Common myeloid progenitor, CD34-positive (primary cell): ENCODE measurements around the gene S1PR5.

ENCODE experiments used
- CTCF ChIA-PET: fragments of 350-600 bp; sonication (Branson Sonifier 250); formaldehyde crosslinking; loops from one replicate; lab custom pipeline; 2021; ENCODE audit warnings: antibody characterized with exemption; lab: Charles Lee
- POLR2A ChIA-PET: fragments of 350-600 bp; sonication (Branson Sonifier 250); formaldehyde crosslinking; loops from one replicate; lab custom pipeline; 2021; ENCODE audit warnings: antibody characterized with exemption; lab: Charles Lee
- DNase-seq, 3 donors: peaks; one replicate each; pipeline versions ENCODE4 v3.0.0 to v3.0.0-alpha.2; 2013
- H3K27ac ChIP-seq, 2 experiments: 1 replicate in 1 of 2; 2 replicates in 1 of 2; pipeline ENCODE4 v1.7.0; 2013; ENCODE audit warnings: inconsistent platforms in 2 of 2, low read length in 2 of 2, mild to moderate bottlenecking in 2 of 2, low read depth in 1 of 2, moderate library complexity in 1 of 2; ENCODE audit not compliant: severe bottlenecking in 2 of 2, insufficient read depth in 1 of 2, poor library complexity in 1 of 2
- H3K27me3 ChIP-seq, 5 experiments: replicated peaks in 2 of 5; 1 replicate in 3 of 5; 2 replicates in 2 of 5; pipeline versions ENCODE4 v1.6.1 to v1.7.0; 2013; ENCODE audit warnings: low read length in 4 of 5, mild to moderate bottlenecking in 2 of 5, moderate library complexity in 2 of 5, inconsistent platforms in 1 of 5; ENCODE audit not compliant: insufficient read depth in 5 of 5, control insufficient read depth in 4 of 5
- H3K36me3 ChIP-seq, 4 experiments: 1 replicate in 2 of 4; 2 replicates in 2 of 4; pipeline versions ENCODE4 v1.6.1 to v1.7.0; 2013; ENCODE audit warnings: low read length in 3 of 4, control low read depth in 1 of 4, mild to moderate bottlenecking in 1 of 4; ENCODE audit not compliant: control insufficient read depth in 4 of 4, insufficient read depth in 4 of 4
- H3K4me1 ChIP-seq, 4 experiments: 1 replicate in 3 of 4; 2 replicates in 1 of 4; pipeline versions ENCODE4 v1.6.1 to v1.7.1; 2013; ENCODE audit warnings: low read length in 3 of 4, mild to moderate bottlenecking in 3 of 4, control low read depth in 1 of 4, inconsistent platforms in 1 of 4, moderate library complexity in 1 of 4; ENCODE audit not compliant: control insufficient read depth in 4 of 4, insufficient read depth in 4 of 4; ENCODE audit errors: control extremely low read depth in 1 of 4
- H3K4me3 ChIP-seq, 7 experiments: 1 replicate in 4 of 7; 2 replicates in 3 of 7; pipeline versions ENCODE4 v1.5.1 to v1.7.0; 2013; ENCODE audit warnings: mild to moderate bottlenecking in 7 of 7, low read length in 6 of 7, moderate library complexity in 6 of 7, inconsistent platforms in 2 of 7, low read depth in 2 of 7, control low read depth in 1 of 7; ENCODE audit not compliant: insufficient read depth in 4 of 7, control insufficient read depth in 1 of 7; ENCODE audit errors: extremely low read depth in 1 of 7
- H3K9me3 ChIP-seq, 5 experiments: 1 replicate in 4 of 5; 2 replicates in 1 of 5; pipeline versions ENCODE4 v1.6.1 to v1.7.1; 2013; ENCODE audit warnings: low read length in 4 of 5, mild to moderate bottlenecking in 2 of 5, inconsistent platforms in 1 of 5, low read depth in 1 of 5, moderate library complexity in 1 of 5; ENCODE audit not compliant: control insufficient read depth in 4 of 5, insufficient read depth in 2 of 5; ENCODE audit errors: control extremely low read depth in 1 of 5
- WGBS: methylation state at CpG from one replicate; pipeline ENCODE4 v1.1.5; 2013; ENCODE audit not compliant: insufficient coverage; 5-methylcytosine and 5-hydroxymethylcytosine counted together

The S1PR5 gene

GRCh38 chr19:10548746-10549276 is 31.6 kb upstream of the S1PR5 start:
- no peak for DNase-seq
- CTCF ChIA-PET: interaction anchor here (0.9 to 2.0 kb wide), 3 partner anchors 10 to 97 kb away, joined by 3 to 6 read pairs (median 4); no protein-coding TSS in a partner anchor
- H3K4me1 ChIP-seq: peaks cover 0 to 46% (median 43%) of the 10 kb centered on the region in 4 experiments
- 97% methylated on average over 16 of the region's 18 CpGs for WGBS
- no peak overlapping the region for H3K4me3 ChIP-seq
- H3K36me3 ChIP-seq: peaks cover 8 to 56% (median 40%) of the 10 kb centered on the region in 4 experiments
- no peaks in the 10 kb centered on the region for H3K27me3 ChIP-seq
- POLR2A ChIA-PET: no interaction called here
- H3K9me3 ChIP-seq: no peaks in the 10 kb centered on the region
- H3K27ac ChIP-seq: no peak overlapping the region

- Histone ChIP-seq H3K27me3 (no peaks in the 10 kb centered on the region), H3K27ac (no peak overlapping the region), H3K9me3 (no peaks in the 10 kb centered on the region), H3K4me3 (no peak overlapping the region), H3K36me3 (peaks cover 8 to 40% (median 26%) of the 10 kb centered on the region in 4 experiments), H3K4me1 (peaks cover 0 to 34% (median 31%) of the 10 kb centered on the region in 4 experiments)
- WGBS: 97% methylated on average over 17 of the region's 17 CpGs
- ChIA-PET POLR2A (no interaction called here), CTCF (interaction anchor here (1.5 to 2.0 kb wide), 2 partner anchors 9 to 12 kb away, joined by 3 to 6 read pairs; no protein-coding TSS in a partner anchor)
- DNase-seq: no peak
Measured at GRCh38 chr19:10546817-10547216, 29.6 kb upstream of the S1PR5 start.

DNA sequence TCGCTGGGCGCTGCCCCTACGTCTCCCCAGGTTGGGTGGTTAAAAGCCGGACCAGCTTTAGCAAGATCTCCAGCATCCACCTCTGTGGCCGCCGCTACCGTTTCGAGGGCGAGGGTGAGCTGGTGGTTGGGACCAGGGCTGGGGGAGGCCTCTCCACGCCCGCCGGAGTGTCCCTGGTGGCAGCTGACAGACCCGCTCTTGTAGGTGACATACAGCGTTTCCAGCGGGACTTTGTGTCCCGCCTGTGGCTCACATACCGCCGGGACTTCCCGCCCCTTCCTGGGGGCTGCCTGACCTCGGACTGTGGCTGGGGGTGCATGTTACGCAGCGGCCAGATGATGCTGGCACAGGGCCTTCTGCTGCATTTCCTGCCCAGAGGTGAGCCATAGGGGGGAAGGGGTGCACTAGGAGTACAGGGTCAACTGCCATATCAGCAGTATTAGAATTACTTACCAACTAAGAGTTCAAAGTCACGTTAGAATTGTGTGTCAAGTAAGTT is 27.6 kb upstream of the S1PR5 start:
- ChIA-PET CTCF (interaction anchor here (1.1 kb wide), 1 partner anchor 100 kb away, joined by 3 read pairs; no protein-coding TSS in a partner anchor), POLR2A (interaction anchor here (2.8 kb wide), 1 partner anchor 9 kb away, joined by 18 read pairs; no protein-coding TSS in a partner anchor)
- Histone ChIP-seq H3K27ac (peak overlapping the region in 1 of 2 experiments; percentile 84), H3K27me3 (no peaks in the 10 kb centered on the region), H3K4me3 (peak overlapping the region in 6 of 7 experiments; percentile 76 to 95 (median 88)), H3K4me1 (peaks cover 0 to 26% (median 22%) of the 10 kb centered on the region in 4 experiments), H3K9me3 (no peaks in the 10 kb centered on the region), H3K36me3 (peaks cover 5 to 29% (median 21%) of the 10 kb centered on the region in 4 experiments)
- WGBS: 58% methylated on average over 18 of the region's 23 CpGs
- peak in 2 of 3 donors; percentile 52 to 60 for DNase-seq

DNA sequence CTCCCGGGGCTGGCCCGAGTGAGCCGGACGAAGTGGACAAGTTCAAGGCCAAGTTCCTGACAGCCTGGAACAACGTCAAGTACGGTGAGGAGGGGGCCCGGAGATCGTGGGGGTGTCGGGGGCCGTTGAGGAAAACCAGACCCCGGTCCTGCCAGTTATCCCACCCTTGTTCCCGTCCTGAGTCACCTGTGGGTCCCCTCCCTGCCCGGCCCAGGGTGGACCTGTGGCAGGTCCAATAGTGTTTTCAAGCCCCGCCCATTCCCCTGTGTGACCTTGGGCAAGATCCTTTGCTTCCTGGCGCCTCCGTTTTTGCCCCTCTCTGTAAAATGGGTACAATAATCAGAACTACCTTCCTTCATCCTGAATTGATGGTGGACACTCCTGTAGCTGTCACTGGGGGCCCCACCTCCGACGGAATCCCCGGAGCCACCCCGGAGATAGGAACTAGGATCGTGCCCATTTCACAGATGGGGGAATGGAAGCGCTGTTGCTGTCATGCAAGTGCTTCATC is 27.1 kb upstream of the S1PR5 start:
- 25% methylated on average over 22 of the region's 22 CpGs for WGBS
- peak overlapping the region; percentile 61 to 84 for H3K27ac ChIP-seq
- ChIA-PET CTCF (interaction anchor here (1.1 kb wide), 1 partner anchor 100 kb away, joined by 3 read pairs; no protein-coding TSS in a partner anchor), POLR2A (interaction anchor here (2.8 kb wide), 1 partner anchor 9 kb away, joined by 18 read pairs; no protein-coding TSS in a partner anchor)
- no peaks in the 10 kb centered on the region for H3K9me3 ChIP-seq
- no peaks in the 10 kb centered on the region for H3K27me3 ChIP-seq
- peak in 1 of 3 donors; percentile 36 for DNase-seq
- peaks cover 5 to 25% (median 19%) of the 10 kb centered on the region in 4 experiments for H3K36me3 ChIP-seq
- peaks cover 0 to 28% (median 23%) of the 10 kb centered on the region in 4 experiments for H3K4me1 ChIP-seq
- peak overlapping the region; percentile 76 to 95 (median 88) for H3K4me3 ChIP-seq

GRCh38 chr19:10543420-10544241 is 26.4 kb upstream of the S1PR5 start, which contains the start of gene ATG4D:
TSS of gene ATG4D (plus strand) at chr19:10543904. CDS start at chr19:10544091, 187 bp downstream.
- POLR2A ChIA-PET: interaction anchor here (1.0 to 2.8 kb wide), 3 partner anchors 10 to 24 kb away, joined by 5 to 18 read pairs (median 10); partner anchors contain the start of genes CDKN2D and KRI1
- Histone ChIP-seq H3K36me3 (peaks cover 4 to 19% (median 14%) of the 10 kb centered on the region in 4 experiments), H3K4me3 (peak within 1 kb of the TSS; percentile 76 to 95 (median 88)), H3K27me3 (no peaks in the 10 kb centered on the region), H3K27ac (peak within 1 kb of the TSS; percentile 61 to 84), H3K4me1 (peaks cover 0 to 32% (median 28%) of the 10 kb centered on the region in 4 experiments), H3K9me3 (no peaks in the 10 kb centered on the region)
- peak; percentile 91 to 96 (median 92) for DNase-seq
- WGBS: under 1% methylated on average over 65 of the region's 79 CpGs
- CTCF ChIA-PET: interaction anchor here (0.6 to 4.1 kb wide), 11 partner anchors 9 to 152 kb away, joined by 3 to 35 read pairs (median 5); partner anchors contain the start of gene CDKN2D

DNA sequence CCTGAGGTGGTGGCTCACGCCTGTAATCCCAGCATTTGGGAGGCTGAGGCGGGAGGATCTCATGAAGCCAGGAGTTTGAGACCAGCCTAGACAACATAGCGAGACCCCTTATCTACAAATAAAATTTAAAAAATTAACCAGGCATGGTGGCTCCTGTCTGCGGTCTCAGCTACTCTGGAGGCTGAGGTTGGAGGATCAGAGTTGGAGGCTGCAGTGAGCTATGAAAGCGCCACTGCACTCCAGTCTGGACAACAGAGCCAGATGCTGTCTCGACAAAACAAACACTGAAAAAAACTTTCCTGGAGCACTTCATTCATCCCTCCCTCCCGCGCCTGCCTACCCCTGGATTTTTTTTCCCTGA is 25.8 kb upstream of the S1PR5 start:
- POLR2A ChIA-PET: interaction anchor here (1.0 to 2.8 kb wide), 3 partner anchors 11 to 25 kb away, joined by 5 to 18 read pairs (median 10); partner anchors contain the start of genes CDKN2D and KRI1
- Histone ChIP-seq H3K4me3 (peak overlapping the region in 6 of 7 experiments; percentile 48 to 95 (median 86)), H3K4me1 (peaks cover 0 to 32% (median 29%) of the 10 kb centered on the region in 4 experiments), H3K9me3 (no peaks in the 10 kb centered on the region), H3K36me3 (peaks cover 2 to 15% (median 9%) of the 10 kb centered on the region in 4 experiments), H3K27ac (no peak overlapping the region), H3K27me3 (peaks cover 0 to 2% (median 0%) of the 10 kb centered on the region in 5 experiments)
- CTCF ChIA-PET: interaction anchor here (0.6 to 4.1 kb wide), 13 partner anchors 8 to 153 kb away, joined by 3 to 35 read pairs (median 5); partner anchors contain the start of gene CDKN2D
- peak in 2 of 3 donors; percentile 31 to 42 for DNase-seq
- WGBS: 59% methylated on average over 5 of the region's 8 CpGs
